ENCODE measurements around the gene GRK1. TPM values are rescaled to one million over a fixed set of nuclear protein-coding genes. Genes with fewer than 3 reads are reported as not detected.

GRK1 gene
- total and polyA plus RNA-seq, 2 experiments from 2014 or later, result not detected

DNA sequence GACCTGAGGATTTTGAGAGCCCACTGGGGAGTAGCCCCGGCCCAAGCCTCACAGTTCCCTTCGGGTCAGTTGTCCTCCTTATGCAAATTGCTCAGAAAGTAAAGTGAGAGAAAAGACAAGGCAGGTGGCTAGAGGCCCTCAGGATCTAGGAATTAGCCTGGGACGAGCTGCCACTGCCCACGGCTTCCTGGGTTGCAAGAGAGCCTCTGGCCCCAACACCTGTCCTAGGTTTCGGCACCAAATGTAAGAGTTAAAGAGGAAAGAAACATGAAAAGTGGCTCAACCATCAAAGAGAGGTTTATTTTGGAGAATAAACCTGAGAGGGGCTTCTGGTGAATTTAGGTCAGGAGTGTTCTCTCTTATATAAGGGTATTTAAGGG lies 117.6 kb downstream of the GRK1 start:
- 75 to 79% methylated on average over 5 of the region's 5 CpGs for WGBS, 2 experiments (ENCODE audit: low coverage in 1 of 2, low lambda C conversion rate in 2 of 2, missing lambda C conversion rate in 2 of 2)
- Histone ChIP-seq H3F3A (ENCODE audit: insufficient read depth) (peaks cover 14% of the 10 kb centered on the region), H3K27ac (no peak overlapping the region), H3K27me3 (replicated peaks; ENCODE audit: insufficient read depth) (peaks cover 3% of the 10 kb centered on the region; the same call in 1 of the 2 replicates), H2AFZ (no peak overlapping the region), H3K4me1 (ENCODE audit: insufficient read depth) (peaks cover 13% of the 10 kb centered on the region), H3K9me3 (ENCODE audit: low read depth) (no peaks in the 10 kb centered on the region), H3K36me3 (ENCODE audit: low read depth) (no peaks in the 10 kb centered on the region), H3K4me2 (ENCODE audit: unreplicated experiment) (no peak overlapping the region), H3K9ac (no peak overlapping the region), H4K20me1 (ENCODE audit: insufficient read depth) (no peaks in the 10 kb centered on the region), H3K79me2 (ENCODE audit: insufficient read depth) (no peaks in the 10 kb centered on the region), H3K9me2 (ENCODE audit: insufficient read depth) (no peaks in the 10 kb centered on the region), H3K4me3 (no peak overlapping the region)
- in situ Hi-C loops (cut with MboI), result no loop called here
- TF ChIP-seq EZH2phosphoT487 (IDR thresholded peaks at IDR 0.05; ENCODE audit: insufficient read depth, low read depth) (no peak), EZH2 (IDR thresholded peaks at IDR 0.05; ENCODE audit: insufficient read depth, poor library complexity, severe bottlenecking) (no peak)
- DNase-seq, result no peak

DNA sequence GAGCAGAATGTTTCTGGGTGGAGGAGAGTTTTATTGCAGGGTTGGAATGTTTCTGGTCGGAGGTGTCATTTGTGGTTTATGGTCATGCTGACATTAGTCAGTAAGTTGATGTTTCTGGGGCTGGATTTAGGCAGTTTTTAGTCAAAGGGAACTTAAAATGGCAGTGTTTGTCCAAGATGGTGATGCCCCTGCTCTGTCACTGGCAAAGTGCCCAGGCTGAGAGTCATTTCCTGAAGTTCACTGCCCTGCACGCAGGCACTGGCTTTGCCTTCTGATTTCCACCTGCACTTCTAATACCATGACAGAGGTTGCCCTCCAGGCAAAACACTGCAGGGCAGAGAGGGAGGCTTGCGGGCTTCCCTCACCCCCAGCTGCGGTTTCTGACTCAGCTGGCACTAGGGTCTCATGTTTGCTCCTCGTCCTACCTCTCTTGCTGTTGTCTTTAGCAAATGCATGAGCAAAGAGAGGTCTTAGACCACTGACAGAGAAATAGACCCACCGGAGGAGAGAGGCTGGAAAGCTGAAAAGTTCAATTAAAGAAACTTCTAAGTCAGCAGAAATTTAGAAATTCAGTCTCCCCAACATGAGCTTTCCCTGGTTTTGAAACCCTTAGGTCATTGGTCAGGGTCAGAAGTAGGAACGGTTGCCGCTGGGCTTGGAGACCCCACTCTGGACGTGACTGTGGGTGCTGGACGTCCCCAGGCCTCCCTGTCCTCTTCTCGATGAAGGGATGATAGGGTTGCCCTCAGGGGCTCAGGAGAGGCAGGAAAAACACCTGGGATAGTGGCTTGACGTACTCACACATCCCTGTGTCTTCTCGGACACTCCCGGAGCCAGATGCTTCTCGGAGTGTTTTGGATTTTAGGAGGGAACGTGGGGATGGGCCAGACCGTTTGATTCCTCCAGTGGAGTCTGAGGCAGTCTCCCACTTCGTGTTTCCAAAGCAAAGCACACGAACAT lies 118.3 kb downstream of the GRK1 start:
- no peak overlapping the region for H2AFZ ChIP-seq
- no peaks in the 10 kb centered on the region for H3K79me2 ChIP-seq (ENCODE audit: insufficient read depth)
- H3K4me1 ChIP-seq (ENCODE audit: insufficient read depth), result peaks cover 13% of the 10 kb centered on the region
- peak; percentile 81 for DNase-seq
- H3K27me3 ChIP-seq (replicated peaks; ENCODE audit: insufficient read depth), result peaks cover 3% of the 10 kb centered on the region; the same call in 1 of the 2 replicates
- H3K4me2 ChIP-seq (ENCODE audit: unreplicated experiment), result no peak overlapping the region
- no peaks in the 10 kb centered on the region for H3K36me3 ChIP-seq (ENCODE audit: low read depth)
- no peaks in the 10 kb centered on the region for H4K20me1 ChIP-seq (ENCODE audit: insufficient read depth)
- 77 to 78% methylated on average over 19 of the region's 19 CpGs for WGBS, 2 experiments (ENCODE audit: low coverage in 1 of 2, low lambda C conversion rate in 2 of 2, missing lambda C conversion rate in 2 of 2)
- H3F3A ChIP-seq (ENCODE audit: insufficient read depth), result peaks cover 14% of the 10 kb centered on the region
- in situ Hi-C loops (cut with MboI), result no loop called here
- H3K4me3 ChIP-seq, result no peak overlapping the region
- no peak overlapping the region for H3K9ac ChIP-seq
- no peaks in the 10 kb centered on the region for H3K9me3 ChIP-seq (ENCODE audit: low read depth)
- TF ChIP-seq EZH2phosphoT487 (IDR thresholded peaks at IDR 0.05; ENCODE audit: insufficient read depth, low read depth) (no peak), EZH2 (IDR thresholded peaks at IDR 0.05; ENCODE audit: insufficient read depth, poor library complexity, severe bottlenecking) (no peak)
- H3K27ac ChIP-seq, result no peak overlapping the region
- H3K9me2 ChIP-seq (ENCODE audit: insufficient read depth), result no peaks in the 10 kb centered on the region

DNA sequence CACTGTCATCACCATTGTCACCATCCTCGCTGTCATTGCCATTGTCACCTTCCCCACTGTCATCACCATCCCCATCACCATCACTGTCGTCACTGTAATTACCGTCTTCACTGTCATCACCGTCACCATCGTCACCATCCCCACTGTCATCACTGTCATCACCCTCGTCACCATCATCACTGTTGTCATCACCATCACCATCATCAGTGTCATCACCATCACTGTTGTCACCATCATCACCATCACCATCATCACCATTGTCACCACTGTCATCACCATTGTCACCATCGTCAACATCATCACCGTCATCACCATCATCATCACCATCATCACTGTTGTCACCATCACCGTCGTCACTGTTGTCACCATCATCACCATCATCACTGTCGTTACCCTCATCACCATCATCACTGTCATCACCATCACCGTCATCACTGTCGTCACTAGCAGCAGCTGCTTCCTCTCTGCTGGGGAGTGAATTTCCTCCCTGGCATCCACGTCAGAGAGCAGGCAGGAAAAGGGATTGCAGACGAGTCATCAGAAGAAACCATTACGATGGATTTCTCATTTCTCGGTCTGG lies 119.3 kb downstream of the GRK1 start:
- H3K27me3 ChIP-seq (replicated peaks; ENCODE audit: insufficient read depth), result peaks cover 3% of the 10 kb centered on the region; the same call in 1 of the 2 replicates
- DNase-seq, result peak; percentile 69
- H3K4me3 ChIP-seq, result no peak overlapping the region
- in situ Hi-C loops (cut with MboI), result no loop called here
- no peak overlapping the region for H2AFZ ChIP-seq
- H3K4me2 ChIP-seq (ENCODE audit: unreplicated experiment), result no peak overlapping the region
- TF ChIP-seq EZH2phosphoT487 (IDR thresholded peaks at IDR 0.05; ENCODE audit: insufficient read depth, low read depth) (peak; percentile 87; the same call in 1 of the 2 replicates), EZH2 (IDR thresholded peaks at IDR 0.05; ENCODE audit: insufficient read depth, poor library complexity, severe bottlenecking) (no peak)
- H3K36me3 ChIP-seq (ENCODE audit: low read depth), result no peaks in the 10 kb centered on the region
- H4K20me1 ChIP-seq (ENCODE audit: insufficient read depth), result no peaks in the 10 kb centered on the region
- peaks cover 13% of the 10 kb centered on the region for H3K4me1 ChIP-seq (ENCODE audit: insufficient read depth)
- H3K9me3 ChIP-seq (ENCODE audit: low read depth), result no peaks in the 10 kb centered on the region
- no peaks in the 10 kb centered on the region for H3K79me2 ChIP-seq (ENCODE audit: insufficient read depth)
- H3K27ac ChIP-seq, result no peak overlapping the region
- peaks cover 14% of the 10 kb centered on the region for H3F3A ChIP-seq (ENCODE audit: insufficient read depth)
- no peaks in the 10 kb centered on the region for H3K9me2 ChIP-seq (ENCODE audit: insufficient read depth)
- no peak overlapping the region for H3K9ac ChIP-seq
- 64 to 69% methylated on average over 16 to 17 of the region's 17 CpGs for WGBS, 2 experiments (ENCODE audit: low coverage in 1 of 2, low lambda C conversion rate in 2 of 2, missing lambda C conversion rate in 2 of 2)

Other genes with a start within 250 kb of the GRK1 start
- gene ADPRHL1, start 213.7 kb upstream of the GRK1 start, total RNA-seq (2014; rRNA removed; shearing (Covaris generic)), result 1.4 and 2.2 TPM in 2 replicates
- gene ADPRHL1, start 213.7 kb upstream of the GRK1 start, polyA plus RNA-seq (2016; fragmentation: Nextera tagmentation; extraction: Ambion mirVana), result 1.6 and 1.8 TPM in 2 replicates
- gene DCUN1D2, start 176.5 kb upstream of the GRK1 start, total RNA-seq (2014; rRNA removed; shearing (Covaris generic)), result 9.9 and 22.1 TPM in 2 replicates
- 7.2 and 11.1 TPM in 2 replicates for gene DCUN1D2, start 176.5 kb upstream of the GRK1 start, polyA plus RNA-seq (2016; fragmentation: Nextera tagmentation; extraction: Ambion mirVana)
- 59.6 and 74.8 TPM in 2 replicates for gene TFDP1, start 82.5 kb upstream of the GRK1 start, total RNA-seq (2014; rRNA removed; shearing (Covaris generic))
- gene TFDP1, start 82.5 kb upstream of the GRK1 start, polyA plus RNA-seq (2016; fragmentation: Nextera tagmentation; extraction: Ambion mirVana), result 122 and 127 TPM in 2 replicates
- gene ATP4B, start 9.0 kb upstream of the GRK1 start, total RNA-seq (2014; rRNA removed; shearing (Covaris generic)), result not detected in 2 replicates
- not detected in 2 replicates for gene ATP4B, start 9.0 kb upstream of the GRK1 start, polyA plus RNA-seq (2016; fragmentation: Nextera tagmentation; extraction: Ambion mirVana)
- gene TMEM255B, start 92.0 kb downstream of the GRK1 start, total RNA-seq (2014; rRNA removed; shearing (Covaris generic)), result 7.7 TPM in 1 of 2 replicates, not detected in the other
- 6.8 and 8.2 TPM in 2 replicates for gene TMEM255B, start 92.0 kb downstream of the GRK1 start, polyA plus RNA-seq (2016; fragmentation: Nextera tagmentation; extraction: Ambion mirVana)
- 998 and 1,035 TPM in 2 replicates for gene GAS6, start 196.9 kb downstream of the GRK1 start, total RNA-seq (2014; rRNA removed; shearing (Covaris generic))
- gene GAS6, start 196.9 kb downstream of the GRK1 start, polyA plus RNA-seq (2016; fragmentation: Nextera tagmentation; extraction: Ambion mirVana), result 822 and 865 TPM in 2 replicates